Neural crest cell (in vitro differentiated cells): ENCODE measurements around the gene GPR158. TPM values are rescaled to one million over a fixed set of nuclear protein-coding genes. Genes with fewer than 3 reads are reported as not detected.

ENCODE experiments used
- DNase-seq: peaks from one replicate; pipeline ENCODE4 v3.0.0; 2021; ENCODE audit warnings: low read depth, mixed read lengths, low spot score
- H3K27ac Mint-ChIP-seq: one replicate; pipeline ENCODE4 v1.8.0; 2021; ENCODE audit warnings: mild to moderate bottlenecking, mixed read lengths; ENCODE audit not compliant: unreplicated experiment
- H3K27me3 Mint-ChIP-seq: 2 replicates; pipeline ENCODE4 v1.8.0; 2021; ENCODE audit warnings: low read depth, mild to moderate bottlenecking, mixed read lengths
- H3K36me3 Mint-ChIP-seq: 2 replicates; pipeline ENCODE4 v1.8.0; 2021; ENCODE audit warnings: low read depth, mild to moderate bottlenecking, mixed read lengths
- H3K4me1 Mint-ChIP-seq: 2 replicates; pipeline ENCODE4 v1.8.0; 2021; ENCODE audit warnings: mixed read lengths
- H3K4me3 Mint-ChIP-seq: one replicate; pipeline ENCODE4 v1.8.0; 2021; ENCODE audit warnings: mild to moderate bottlenecking, mixed read lengths
- H3K9me3 Mint-ChIP-seq: 2 replicates; pipeline ENCODE4 v1.8.0; 2021; ENCODE audit warnings: mixed read lengths
- total RNA-seq: library from RNA; stranded (reverse); gene quantifications from 2 replicates; pipeline ENCODE4 v1.2.1, GENCODE V29; 2021
- TF ChIP-seq, protein P1 (sequence below): fragments of 200-600 bp; sonication (generic); conservative IDR thresholded peaks from 2 replicates; pipeline ENCODE4 v1.5.0; 2021; ENCODE audit warnings: antibody characterized with exemption, mild to moderate bottlenecking

The GPR158 gene
- total RNA-seq, 1 donor from 2014 or later, result 0.26 TPM

DNA sequence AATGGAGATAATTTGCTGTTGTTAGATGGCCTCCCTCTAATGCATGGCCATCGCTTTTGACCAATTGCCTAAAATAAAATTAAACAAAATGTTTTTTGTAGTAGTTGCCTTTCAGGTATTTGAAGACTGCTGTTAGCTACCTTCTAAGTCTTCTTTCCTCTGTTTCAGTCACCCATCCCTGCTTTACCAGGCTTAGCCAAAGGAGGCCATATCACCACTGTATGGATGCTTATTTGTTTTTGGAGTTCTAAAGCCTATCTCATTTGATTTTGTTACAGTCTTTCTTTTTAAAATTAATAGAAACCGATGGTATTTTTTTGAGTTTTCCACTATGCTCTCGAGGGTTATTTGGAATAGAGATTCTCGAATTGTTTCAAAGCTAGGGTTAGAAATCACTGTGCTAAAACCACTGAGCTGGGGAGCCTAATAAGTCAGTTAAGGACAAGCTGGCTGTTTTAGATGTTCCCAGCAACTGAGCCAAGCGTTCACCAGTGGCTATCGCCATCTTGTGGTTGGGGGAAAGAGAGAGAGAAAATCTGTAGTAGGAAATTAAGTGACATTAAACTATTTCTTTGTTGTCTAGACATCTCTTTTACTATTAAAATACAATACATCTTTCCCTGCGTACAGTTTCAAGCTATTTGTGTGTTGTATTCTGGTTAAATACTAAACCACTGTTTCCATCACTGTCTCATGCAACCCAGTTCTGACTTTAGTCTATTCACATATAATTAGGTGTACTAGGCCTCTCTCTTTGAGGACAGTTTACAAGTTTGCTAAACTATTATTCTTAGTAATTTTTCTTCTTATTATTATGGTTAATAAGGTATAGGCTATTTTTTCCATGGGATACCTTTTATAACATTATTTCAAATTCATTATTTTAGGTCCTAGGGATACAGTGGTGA, 52.2 kb downstream of the GPR158 start:
- TF ChIP-seq, protein P1, sequence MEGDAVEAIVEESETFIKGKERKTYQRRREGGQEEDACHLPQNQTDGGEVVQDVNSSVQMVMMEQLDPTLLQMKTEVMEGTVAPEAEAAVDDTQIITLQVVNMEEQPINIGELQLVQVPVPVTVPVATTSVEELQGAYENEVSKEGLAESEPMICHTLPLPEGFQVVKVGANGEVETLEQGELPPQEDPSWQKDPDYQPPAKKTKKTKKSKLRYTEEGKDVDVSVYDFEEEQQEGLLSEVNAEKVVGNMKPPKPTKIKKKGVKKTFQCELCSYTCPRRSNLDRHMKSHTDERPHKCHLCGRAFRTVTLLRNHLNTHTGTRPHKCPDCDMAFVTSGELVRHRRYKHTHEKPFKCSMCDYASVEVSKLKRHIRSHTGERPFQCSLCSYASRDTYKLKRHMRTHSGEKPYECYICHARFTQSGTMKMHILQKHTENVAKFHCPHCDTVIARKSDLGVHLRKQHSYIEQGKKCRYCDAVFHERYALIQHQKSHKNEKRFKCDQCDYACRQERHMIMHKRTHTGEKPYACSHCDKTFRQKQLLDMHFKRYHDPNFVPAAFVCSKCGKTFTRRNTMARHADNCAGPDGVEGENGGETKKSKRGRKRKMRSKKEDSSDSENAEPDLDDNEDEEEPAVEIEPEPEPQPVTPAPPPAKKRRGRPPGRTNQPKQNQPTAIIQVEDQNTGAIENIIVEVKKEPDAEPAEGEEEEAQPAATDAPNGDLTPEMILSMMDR, result peak; percentile 81
- peak; percentile 26 for DNase-seq
- no peaks in the 10 kb centered on the region for H3K4me1 Mint-ChIP-seq
- no peak overlapping the region for H3K27ac Mint-ChIP-seq
- no peaks in the 10 kb centered on the region for H3K27me3 Mint-ChIP-seq
- no peaks in the 10 kb centered on the region for H3K9me3 Mint-ChIP-seq
- H3K36me3 Mint-ChIP-seq, result no peaks in the 10 kb centered on the region
- no peak overlapping the region for H3K4me3 Mint-ChIP-seq

DNA sequence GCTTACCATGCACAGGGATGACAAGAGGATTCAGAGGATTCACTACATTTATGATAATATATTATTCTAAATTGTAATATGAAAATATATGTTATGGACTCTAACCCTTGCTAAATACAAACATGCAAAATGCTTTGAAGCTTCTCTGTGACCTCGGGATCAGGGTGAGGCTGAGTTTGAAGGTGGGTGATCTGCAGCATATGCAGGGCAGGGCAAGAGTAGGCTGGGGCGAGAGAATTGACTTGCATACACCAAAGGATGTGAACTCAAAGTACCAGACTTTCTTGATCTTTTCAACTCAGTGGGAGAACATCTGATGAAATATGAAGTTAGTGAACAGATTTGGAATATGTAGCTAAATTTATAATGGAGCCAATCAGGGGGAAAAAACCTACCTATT, 57.0 kb downstream of the GPR158 start:
- Mint-ChIP-seq H3K4me1 (no peaks in the 10 kb centered on the region), H3K27me3 (no peaks in the 10 kb centered on the region), H3K36me3 (no peaks in the 10 kb centered on the region), H3K9me3 (peaks cover 2% of the 10 kb centered on the region), H3K27ac (no peak overlapping the region), H3K4me3 (no peak overlapping the region)
- DNase-seq, result no peak
- TF ChIP-seq, protein P1, result no peak

DNA sequence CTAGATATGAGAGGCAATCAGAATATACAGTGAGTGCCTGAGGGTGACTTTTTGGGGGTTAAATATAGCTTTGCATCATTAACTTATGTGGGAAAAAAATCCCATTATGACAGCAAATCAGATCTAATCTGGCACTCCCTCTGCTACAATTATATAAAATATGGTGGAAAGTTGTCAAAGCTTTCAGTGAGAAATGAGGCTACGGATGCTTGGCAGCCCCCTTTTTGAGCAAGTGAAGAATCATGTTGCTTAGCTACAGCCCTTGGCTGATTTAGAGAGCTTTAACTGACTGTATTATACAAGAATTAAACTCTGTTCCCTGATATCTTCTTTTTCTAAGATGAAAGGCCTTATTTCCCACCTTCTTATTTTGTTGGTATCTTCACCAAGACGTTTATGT, 57.4 kb downstream of the GPR158 start:
- DNase-seq, result no peak
- Mint-ChIP-seq H3K9me3 (peaks cover 2% of the 10 kb centered on the region), H3K36me3 (no peaks in the 10 kb centered on the region), H3K27me3 (no peaks in the 10 kb centered on the region), H3K27ac (no peak overlapping the region), H3K4me1 (no peaks in the 10 kb centered on the region), H3K4me3 (no peak overlapping the region)
- TF ChIP-seq, protein P1, result no peak

DNA sequence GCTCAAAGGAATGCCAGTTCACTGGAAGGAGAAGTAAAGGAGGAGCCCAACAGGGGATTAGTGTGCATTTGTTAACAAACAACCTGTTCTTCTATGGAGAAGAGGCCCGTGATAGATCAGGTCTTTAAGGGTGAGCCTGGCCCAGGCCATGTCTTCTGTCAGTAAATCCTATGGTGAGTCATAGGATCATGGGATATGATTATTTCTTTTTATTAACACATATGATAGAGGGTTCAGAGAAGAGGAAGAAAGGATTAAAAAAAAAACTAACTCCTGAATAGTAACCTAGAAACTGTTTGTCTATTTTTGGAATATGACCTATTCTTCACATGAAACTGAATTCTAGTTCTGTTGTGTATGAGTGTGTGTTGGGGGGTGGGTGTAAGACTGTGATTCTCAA, 70.4 kb downstream of the GPR158 start:
- no peaks in the 10 kb centered on the region for H3K27me3 Mint-ChIP-seq
- H3K27ac Mint-ChIP-seq, result no peak overlapping the region
- H3K4me3 Mint-ChIP-seq, result no peak overlapping the region
- H3K9me3 Mint-ChIP-seq, result no peaks in the 10 kb centered on the region
- TF ChIP-seq, protein P1, result no peak
- no peaks in the 10 kb centered on the region for H3K4me1 Mint-ChIP-seq
- no peak for DNase-seq
- H3K36me3 Mint-ChIP-seq, result no peaks in the 10 kb centered on the region

DNA sequence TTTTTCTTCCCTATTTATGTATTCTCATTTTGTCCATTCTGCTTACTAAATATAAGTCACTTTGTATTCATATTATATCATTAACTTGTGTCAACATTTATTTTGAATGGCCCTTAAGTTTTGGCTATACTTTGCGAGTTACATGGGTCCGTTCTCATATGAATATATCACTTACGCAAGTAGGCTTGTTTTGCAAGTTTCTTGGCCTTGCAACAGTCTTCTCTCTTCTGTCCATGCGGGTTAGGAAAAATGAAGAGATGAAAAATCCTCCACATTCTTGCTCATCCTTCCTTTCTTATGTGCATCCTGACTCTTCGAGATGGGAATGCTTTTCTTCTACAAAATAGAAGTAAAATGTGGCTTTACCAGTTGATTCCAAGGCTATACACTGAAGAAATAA, 82.8 kb downstream of the GPR158 start:
- no peaks in the 10 kb centered on the region for H3K9me3 Mint-ChIP-seq
- no peaks in the 10 kb centered on the region for H3K27me3 Mint-ChIP-seq
- no peak overlapping the region for H3K4me3 Mint-ChIP-seq
- TF ChIP-seq, protein P1, result no peak
- no peaks in the 10 kb centered on the region for H3K36me3 Mint-ChIP-seq
- DNase-seq, result no peak
- no peaks in the 10 kb centered on the region for H3K4me1 Mint-ChIP-seq
- no peak overlapping the region for H3K27ac Mint-ChIP-seq
